ENCODE measurements around the gene ADAM15.

Gene ADAM15

GRCh38 chr1:155099331-155099730 lies 48.2 kb downstream of the ADAM15 start:
- TF ChIP-seq ELF4 (IDR thresholded peaks at IDR 0.05) (no peak), FOXA1 (IDR thresholded peaks at IDR 0.05) (no peak), FOXM1 (IDR thresholded peaks at IDR 0.05; ENCODE audit: borderline replicate concordance) (no peak), SP1 (IDR thresholded peaks at IDR 0.05) (no peak), PKNOX1 (IDR thresholded peaks at IDR 0.05) (no peak), ARNT (IDR thresholded peaks at IDR 0.05) (no peak), BHLHE40 (IDR thresholded peaks at IDR 0.05; ENCODE audit: borderline replicate concordance) (no peak), CTBP1 (IDR thresholded peaks at IDR 0.05; ENCODE audit: borderline replicate concordance) (no peak), L3MBTL2 (conservative IDR thresholded peaks at IDR 0.05) (no peak), TARDBP (IDR thresholded peaks at IDR 0.05) (no peak), SUZ12 (IDR thresholded peaks at IDR 0.05) (no peak), FOXK2 (IDR thresholded peaks at IDR 0.05) (no peak), LEF1 (IDR thresholded peaks at IDR 0.05; ENCODE audit: borderline replicate concordance) (no peak), ZNF384 (IDR thresholded peaks at IDR 0.05) (no peak), HDGF (IDR thresholded peaks at IDR 0.05; ENCODE audit: borderline replicate concordance) (no peak), NFRKB (IDR thresholded peaks at IDR 0.05) (no peak)
- ChIA-PET POLR2A (interaction anchor here (1.4 to 1.8 kb wide), 2 partner anchors 74 to 95 kb away, joined by 4 to 5 read pairs; partner anchors contain the start of gene KRTCAP2), CTCF (interaction anchor here (1.4 to 2.0 kb wide), 2 partner anchors 8 to 14 kb away, joined by 6 to 12 read pairs; no protein-coding TSS in a partner anchor)
- no peak for DNase-seq (ENCODE audit: extremely low spot score)

DNA sequence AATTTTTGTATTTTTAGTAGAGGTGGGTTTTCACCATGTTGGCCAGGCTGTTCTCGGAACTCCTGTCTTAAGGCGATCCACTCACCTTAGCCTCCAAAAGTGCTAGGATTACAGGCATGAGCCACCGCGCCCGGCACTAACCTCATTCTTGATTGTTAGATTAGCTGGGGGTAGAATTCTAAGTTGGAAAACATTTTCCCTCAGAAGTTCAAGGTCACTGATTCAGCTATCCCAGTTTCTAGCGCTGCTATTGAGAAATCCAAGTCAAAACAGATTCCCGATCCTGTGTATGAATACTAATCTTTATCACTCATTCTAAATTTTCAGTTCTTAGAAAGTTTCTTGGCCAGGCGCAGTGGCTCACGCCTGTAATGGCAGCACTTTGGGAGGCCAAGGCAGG lies 52.2 kb downstream of the ADAM15 start:
- CTCF ChIA-PET: no interaction called here
- no peak for DNase-seq (ENCODE audit: extremely low spot score)
- TF ChIP-seq ELF4 (IDR thresholded peaks at IDR 0.05): no peak
- TF ChIP-seq L3MBTL2 (conservative IDR thresholded peaks at IDR 0.05): no peak
- no peak for TF ChIP-seq FOXA1 (IDR thresholded peaks at IDR 0.05)
- no peak for TF ChIP-seq BHLHE40 (IDR thresholded peaks at IDR 0.05; ENCODE audit: borderline replicate concordance)
- no peak for TF ChIP-seq LEF1 (IDR thresholded peaks at IDR 0.05; ENCODE audit: borderline replicate concordance)
- no peak for TF ChIP-seq FOXK2 (IDR thresholded peaks at IDR 0.05)
- TF ChIP-seq PKNOX1 (IDR thresholded peaks at IDR 0.05): no peak
- no peak for TF ChIP-seq SUZ12 (IDR thresholded peaks at IDR 0.05)
- TF ChIP-seq NFRKB (IDR thresholded peaks at IDR 0.05): no peak
- TF ChIP-seq SP1 (IDR thresholded peaks at IDR 0.05): no peak
- TF ChIP-seq ZNF384 (IDR thresholded peaks at IDR 0.05): no peak
- POLR2A ChIA-PET: interaction anchor here (1.3 kb wide), 1 partner anchor 33 kb away, joined by 4 read pairs; the partner anchor contains the start of gene SLC50A1

- DNase-seq (ENCODE audit: extremely low spot score): no peak
- TF ChIP-seq FOXK2 (IDR thresholded peaks at IDR 0.05) (no peak), ZNF384 (IDR thresholded peaks at IDR 0.05) (no peak), ELF4 (IDR thresholded peaks at IDR 0.05) (no peak)
- POLR2A ChIA-PET: interaction anchor here (1.2 to 1.3 kb wide), 2 partner anchors 31 to 67 kb away, joined by 4 read pairs; partner anchors contain the start of gene SLC50A1
- CTCF ChIA-PET: interaction anchor here (1.0 to 1.4 kb wide), 2 partner anchors 14 to 89 kb away, joined by 3 read pairs; no protein-coding TSS in a partner anchor
Measured at GRCh38 chr1:155104605-155105534, 53.8 kb downstream of the ADAM15 start.

GRCh38 chr1:155105604-155106011 lies 54.5 kb downstream of the ADAM15 start:
- TF ChIP-seq NFRKB (IDR thresholded peaks at IDR 0.05): no peak
- TF ChIP-seq FOXK2 (IDR thresholded peaks at IDR 0.05): no peak
- TF ChIP-seq ARNT (IDR thresholded peaks at IDR 0.05): no peak
- TF ChIP-seq SUZ12 (IDR thresholded peaks at IDR 0.05): no peak
- TF ChIP-seq L3MBTL2 (conservative IDR thresholded peaks at IDR 0.05): no peak
- TF ChIP-seq TARDBP (IDR thresholded peaks at IDR 0.05): no peak
- no peak for TF ChIP-seq CTBP1 (IDR thresholded peaks at IDR 0.05; ENCODE audit: borderline replicate concordance)
- no peak for TF ChIP-seq FOXM1 (IDR thresholded peaks at IDR 0.05; ENCODE audit: borderline replicate concordance)
- TF ChIP-seq ZNF384 (IDR thresholded peaks at IDR 0.05): no peak
- no peak for TF ChIP-seq SP1 (IDR thresholded peaks at IDR 0.05)
- no peak for TF ChIP-seq LEF1 (IDR thresholded peaks at IDR 0.05; ENCODE audit: borderline replicate concordance)
- TF ChIP-seq BHLHE40 (IDR thresholded peaks at IDR 0.05; ENCODE audit: borderline replicate concordance): no peak
- TF ChIP-seq FOXA1 (IDR thresholded peaks at IDR 0.05): no peak
- TF ChIP-seq HDGF (IDR thresholded peaks at IDR 0.05; ENCODE audit: borderline replicate concordance): no peak
- no peak for TF ChIP-seq ELF4 (IDR thresholded peaks at IDR 0.05)
- CTCF ChIA-PET: interaction anchor here (1.4 kb wide), 1 partner anchor 88 kb away, joined by 3 read pairs; no protein-coding TSS in a partner anchor

GRCh38 chr1:155106862-155107261 lies 55.7 kb downstream of the ADAM15 start:
- TF ChIP-seq PKNOX1 (IDR thresholded peaks at IDR 0.05) (no peak), CTBP1 (IDR thresholded peaks at IDR 0.05; ENCODE audit: borderline replicate concordance) (no peak), LEF1 (IDR thresholded peaks at IDR 0.05; ENCODE audit: borderline replicate concordance) (no peak), ELF4 (IDR thresholded peaks at IDR 0.05) (no peak), SP1 (IDR thresholded peaks at IDR 0.05) (no peak), L3MBTL2 (conservative IDR thresholded peaks at IDR 0.05) (no peak), SUZ12 (IDR thresholded peaks at IDR 0.05) (no peak), FOXK2 (IDR thresholded peaks at IDR 0.05) (no peak), HDGF (IDR thresholded peaks at IDR 0.05; ENCODE audit: borderline replicate concordance) (no peak), FOXM1 (IDR thresholded peaks at IDR 0.05; ENCODE audit: borderline replicate concordance) (no peak), ZNF384 (IDR thresholded peaks at IDR 0.05) (no peak), ARNT (IDR thresholded peaks at IDR 0.05) (no peak), FOXA1 (IDR thresholded peaks at IDR 0.05) (no peak), BHLHE40 (IDR thresholded peaks at IDR 0.05; ENCODE audit: borderline replicate concordance) (no peak), NFRKB (IDR thresholded peaks at IDR 0.05) (no peak), TARDBP (IDR thresholded peaks at IDR 0.05) (no peak)
- CTCF ChIA-PET: interaction anchor here (0.8 kb wide), 1 partner anchor 16 kb away, joined by 3 read pairs; no protein-coding TSS in a partner anchor
- POLR2A ChIA-PET: interaction anchor here (1.2 to 1.3 kb wide), 2 partner anchors 22 to 30 kb away, joined by 3 read pairs; no protein-coding TSS in a partner anchor

More at GRCh38 chr1:155105604-155106011, 54.5 kb downstream of the ADAM15 start:
- DNase-seq (ENCODE audit: extremely low spot score): no peak
- POLR2A ChIA-PET: interaction anchor here (1.2 kb wide), 1 partner anchor 67 kb away, joined by 4 read pairs; no protein-coding TSS in a partner anchor

More at GRCh38 chr1:155106862-155107261, 55.7 kb downstream of the ADAM15 start:
- DNase-seq (ENCODE audit: extremely low spot score): no peak

Data from HEK293T (cell line).